ENCODE measurements around the gene FGFR3. TPM values are rescaled to one million over a fixed set of nuclear protein-coding genes. Genes with fewer than 3 reads are reported as not detected.

Gene FGFR3
- total and polyA plus RNA-seq, 2 of the 4 experiments (the other 2 are of a cell fraction), result 0.18 to 0.67 TPM

DNA sequence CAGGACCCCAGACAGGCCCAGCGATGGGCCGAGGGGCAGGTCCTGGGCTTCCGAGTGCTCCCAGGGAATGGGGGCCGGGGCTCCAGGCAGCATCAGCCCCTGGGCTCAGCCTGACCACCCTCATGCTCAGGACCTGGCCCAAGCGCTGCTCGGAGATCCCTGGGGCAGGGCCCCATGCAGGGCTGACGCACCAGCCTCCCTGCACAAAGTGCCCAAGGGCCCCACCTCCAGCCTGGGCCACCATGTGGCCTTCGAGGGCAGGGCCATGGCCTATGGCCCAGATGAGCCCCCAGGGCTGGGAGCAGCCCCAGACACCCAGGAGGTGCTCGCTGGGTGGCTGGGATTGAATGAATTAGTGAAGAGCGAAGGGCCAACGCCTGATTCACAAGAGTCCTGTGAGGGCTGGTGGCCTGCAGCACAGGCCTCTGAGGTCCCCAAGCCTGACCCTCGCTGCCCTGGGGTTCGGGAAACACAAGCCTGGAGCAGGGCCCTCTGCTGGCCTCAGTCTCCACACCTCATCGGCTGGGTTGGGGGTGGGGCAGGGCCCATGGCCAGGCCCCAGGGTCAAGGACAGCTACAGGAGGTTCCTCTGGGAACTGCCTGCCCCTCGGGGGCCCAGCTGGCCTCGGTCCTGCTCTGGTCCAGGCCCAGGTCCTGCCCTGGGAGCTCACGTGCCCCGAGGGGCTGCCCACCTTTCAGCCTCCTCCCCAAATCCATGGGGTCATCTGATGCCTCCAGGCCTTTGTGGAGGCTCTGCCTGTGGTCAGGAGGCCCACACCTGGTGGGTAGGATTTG, 13.3 kb upstream of the FGFR3 start:
- Histone ChIP-seq H2BK120ac (ENCODE audit: low read depth, low read length) (no peak overlapping the region), H3K4ac (ENCODE audit: low read depth, low read length) (no peak overlapping the region), H3K14ac (replicated peaks; ENCODE audit: low read depth, low read length) (no peak overlapping the region), H4K91ac (ENCODE audit: insufficient read depth, low read depth, low read length) (no peak overlapping the region), H3K4me1 (ENCODE audit: control insufficient read depth, insufficient read depth, low read length) (peaks cover 6% of the 10 kb centered on the region; the same call in 1 of the 2 replicates), H3K9me1 (ENCODE audit: insufficient read depth, low read length) (no peaks in the 10 kb centered on the region), H2BK5ac (ENCODE audit: low read depth, low read length, poor library complexity, severe bottlenecking) (no peak overlapping the region), H2AK9ac (replicated peaks; ENCODE audit: low read depth, low read length, poor library complexity) (no peak overlapping the region), H3K9ac (ENCODE audit: low read depth, low read length) (no peak overlapping the region), H3K36me3 (ENCODE audit: control insufficient read depth, insufficient read depth, low read length) (no peaks in the 10 kb centered on the region), H3K4me3 (ENCODE audit: insufficient read depth, low read depth, low read length) (no peak overlapping the region), H4K20me1 (ENCODE audit: insufficient read depth, low read length) (no peaks in the 10 kb centered on the region), H4K8ac (ENCODE audit: low read depth in 2 of 2, low read length in 2 of 2) (no peak overlapping the region), H3K9me3 (ENCODE audit: control insufficient read depth, insufficient read depth, low read length) (no peaks in the 10 kb centered on the region), H3K4me2 (ENCODE audit: low read depth, low read length) (no peak overlapping the region), H3K27me3 (ENCODE audit: control insufficient read depth, insufficient read depth, low read length) (peaks cover 10% of the 10 kb centered on the region; the same call in 1 of the 2 replicates), H4K5ac (ENCODE audit: low read depth, low read length) (no peak overlapping the region), H2AFZ (replicated peaks; ENCODE audit: low read length, poor library complexity) (no peak overlapping the region), H3K27ac (ENCODE audit: insufficient read depth, low read length) (no peak overlapping the region), H2BK20ac (ENCODE audit: low read depth, low read length) (no peak overlapping the region), H3K23ac (ENCODE audit: low read depth, low read length) (no peak overlapping the region), H2AK5ac (ENCODE audit: low read depth, low read length) (no peak overlapping the region), H3K79me1 (ENCODE audit: low read depth in 1 of 2, low read length in 2 of 2) (no peaks in the 10 kb centered on the region), H2BK15ac (ENCODE audit: low read depth, low read length) (no peak overlapping the region), H3K18ac (ENCODE audit: low read depth, low read length) (no peak overlapping the region), H3K56ac (ENCODE audit: extremely low read depth, insufficient read depth, low read length) (no peak overlapping the region)
- no TSS peak for BruUV-seq (replicated peaks)
- in situ Hi-C loops (cut with MboI; ENCODE audit: low sequenced_read_pairs), result no loop called here
- 61% methylated on average over 3 of the region's 18 CpGs; no CpG with 5 or more reads in 1 of the 2 experiments for WGBS, 2 experiments (ENCODE audit: extremely low coverage in 2 of 2, insufficient read length in 1 of 2)
- ChIA-PET CTCF (no interaction called here), POLR2A (ENCODE audit: unreplicated experiment) (no interaction called here)
- intact Hi-C loops (cut with micrococcal nuclease), result no loop called here
- dilution Hi-C loops (cut with HindIII; ENCODE audit: low sequenced_read_pairs, unreplicated experiment), result no loop called here
- TF ChIP-seq SMC3 (IDR thresholded peaks at IDR 0.05; ENCODE audit: low read depth, low read length) (no peak), RAD21 (IDR thresholded peaks at IDR 0.05; ENCODE audit: low read length) (no peak), RCOR1 (IDR thresholded peaks at IDR 0.05; ENCODE audit: insufficient replicate concordance, low read length) (no peak), NFE2L2 (IDR thresholded peaks at IDR 0.05; ENCODE audit: low read depth, low read length) (no peak), CHD1 (IDR thresholded peaks at IDR 0.05; ENCODE audit: low read depth, low read length) (no peak), MAZ (IDR thresholded peaks at IDR 0.05; ENCODE audit: borderline replicate concordance, low read depth, low read length) (no peak), FOS (IDR thresholded peaks at IDR 0.05; ENCODE audit: low read depth, low read length) (no peak), ELK1 (IDR thresholded peaks at IDR 0.05; ENCODE audit: borderline replicate concordance, low read depth, low read length) (no peak)
- DNase-seq (no peak), ATAC-seq (ENCODE audit: low read depth) (no peak)
